IPS-18a (cell line): Measurements from ENCODE around the gene ZNF541.
"Not testable (repeated sequence)": the region's sequence is repeated elsewhere in the genome, so short reads cannot be mapped to it uniquely, and the experiment has no call there.

ENCODE experiments used
- H3K27ac ChIP-seq: one replicate; pipeline ENCODE4 v1.5.1; 2013; ENCODE audit warnings: low read length
- H3K27me3 ChIP-seq: one replicate; pipeline ENCODE4 v1.6.1; 2013; ENCODE audit warnings: mild to moderate bottlenecking, low read length; ENCODE audit not compliant: control insufficient read depth, insufficient read depth
- H3K36me3 ChIP-seq: one replicate; pipeline ENCODE4 v1.6.1; 2013; ENCODE audit warnings: low read depth, low read length; ENCODE audit not compliant: control insufficient read depth
- H3K4me1 ChIP-seq: one replicate; pipeline ENCODE4 v1.6.1; 2013; ENCODE audit warnings: low read depth, low read length; ENCODE audit not compliant: control insufficient read depth
- H3K4me3 ChIP-seq: one replicate; pipeline ENCODE4 v1.5.1; 2013; ENCODE audit warnings: low read length
- H3K9ac ChIP-seq: one replicate; pipeline ENCODE4 v1.6.1; 2013; ENCODE audit warnings: mild to moderate bottlenecking, low read length, moderate library complexity
- H3K9me3 ChIP-seq: one replicate; pipeline ENCODE4 v1.6.1; 2013; ENCODE audit warnings: low read depth, low read length; ENCODE audit not compliant: control insufficient read depth

ZNF541 gene

DNA sequence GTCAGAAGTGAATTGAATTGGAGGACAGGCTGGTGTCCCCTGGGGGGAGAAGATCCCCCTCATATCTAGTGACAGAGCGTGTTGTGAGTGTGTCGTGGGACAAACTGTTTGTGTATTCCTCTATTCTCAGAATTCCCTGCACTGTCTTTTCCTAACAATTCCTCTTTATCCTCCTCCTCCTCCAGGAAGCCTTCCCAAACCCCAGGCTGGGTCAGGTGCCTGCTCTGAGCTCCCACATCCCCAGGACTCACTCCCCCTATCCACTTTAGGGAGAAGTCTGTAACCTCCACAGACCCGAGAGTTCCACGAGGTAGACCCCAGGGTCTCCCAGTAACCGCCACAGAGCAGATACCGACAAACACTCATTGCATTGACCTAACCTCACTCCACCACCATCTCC is 20.9 kb upstream of the ZNF541 start:
- no peak overlapping the region for H3K4me3 ChIP-seq
- no peaks in the 10 kb centered on the region for H3K9me3 ChIP-seq
- no peaks in the 10 kb centered on the region for H3K27me3 ChIP-seq
- no peak overlapping the region for H3K27ac ChIP-seq
- peaks cover 7% of the 10 kb centered on the region for H3K4me1 ChIP-seq
- H3K9ac ChIP-seq = no peak overlapping the region
- H3K36me3 ChIP-seq = no peaks in the 10 kb centered on the region

DNA sequence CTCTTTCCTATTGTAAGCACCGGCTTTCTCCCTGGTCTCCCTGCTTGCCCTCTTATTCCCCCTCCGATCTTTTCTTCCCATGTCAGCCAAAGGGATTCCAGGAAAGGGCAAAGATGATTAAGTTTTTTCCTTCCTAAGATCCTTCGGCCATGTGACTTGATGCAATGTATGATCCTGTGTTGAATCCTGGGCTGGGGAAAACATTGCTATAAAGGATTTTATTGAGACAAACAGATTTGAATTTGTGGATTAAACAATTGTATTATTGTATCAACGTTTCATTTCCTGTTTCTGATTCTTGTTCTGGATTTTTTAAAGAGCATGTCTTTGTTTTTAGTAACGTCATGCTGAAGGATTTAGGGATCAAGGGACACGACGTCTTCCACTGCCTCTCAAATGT is 16.9 kb upstream of the ZNF541 start:
- Histone ChIP-seq H3K9me3 (no peaks in the 10 kb centered on the region), H3K27me3 (no peaks in the 10 kb centered on the region), H3K9ac (no peak overlapping the region), H3K4me1 (no peaks in the 10 kb centered on the region), H3K27ac (no peak overlapping the region), H3K4me3 (no peak overlapping the region), H3K36me3 (no peaks in the 10 kb centered on the region)

DNA sequence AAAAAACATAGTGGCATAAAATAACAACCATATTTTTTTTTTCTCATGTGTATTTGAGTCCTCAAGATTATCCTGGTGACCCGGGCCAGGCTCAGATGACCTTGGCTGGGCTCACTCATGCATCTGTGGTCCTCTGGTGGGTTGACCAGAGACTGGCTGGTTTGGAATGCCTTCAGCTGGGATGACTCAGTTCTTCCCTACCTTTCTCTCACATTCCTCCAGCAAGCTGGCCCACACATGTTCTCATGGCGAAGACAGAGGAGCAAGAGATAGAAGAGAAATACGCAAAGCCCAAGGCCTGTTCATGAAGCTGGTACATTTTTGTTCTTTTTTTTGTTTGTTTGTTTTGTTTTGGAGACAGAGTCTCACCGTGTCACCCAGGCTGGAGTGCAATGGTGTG is 14.3 kb upstream of the ZNF541 start:
- Histone ChIP-seq H3K27me3 (no peaks in the 10 kb centered on the region), H3K27ac (no peak overlapping the region), H3K4me1 (no peaks in the 10 kb centered on the region)

DNA sequence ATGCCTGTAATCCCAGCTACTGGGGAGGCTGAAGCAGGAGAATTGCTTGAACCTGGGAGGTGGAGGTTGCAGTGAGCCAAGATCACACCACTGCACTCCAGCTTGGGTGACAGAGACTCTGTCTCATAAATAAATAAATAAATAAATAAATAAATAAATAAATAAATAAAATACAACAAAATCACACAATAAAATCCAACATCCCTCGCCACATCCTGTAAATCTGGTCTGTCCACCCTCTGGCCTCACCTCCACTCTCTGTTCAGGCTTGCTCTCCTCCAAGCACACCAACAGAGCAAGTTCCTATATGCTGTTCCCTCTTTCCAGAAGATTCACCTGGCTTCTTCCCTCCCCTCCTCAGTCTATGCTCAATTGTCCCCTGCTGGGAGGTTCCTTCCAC is 10.2 kb upstream of the ZNF541 start:
- H3K9ac ChIP-seq, H3K4me3 ChIP-seq, H3K27ac ChIP-seq, H3K27me3 ChIP-seq, H3K36me3 ChIP-seq, H3K4me1 ChIP-seq, H3K9me3 ChIP-seq: not testable (repeated sequence)

More for the DNA sequence above, 14.3 kb upstream of the ZNF541 start:
- Histone ChIP-seq H3K9ac (no peak overlapping the region), H3K4me3 (no peak overlapping the region), H3K9me3 (no peaks in the 10 kb centered on the region), H3K36me3 (no peaks in the 10 kb centered on the region)

DNA sequence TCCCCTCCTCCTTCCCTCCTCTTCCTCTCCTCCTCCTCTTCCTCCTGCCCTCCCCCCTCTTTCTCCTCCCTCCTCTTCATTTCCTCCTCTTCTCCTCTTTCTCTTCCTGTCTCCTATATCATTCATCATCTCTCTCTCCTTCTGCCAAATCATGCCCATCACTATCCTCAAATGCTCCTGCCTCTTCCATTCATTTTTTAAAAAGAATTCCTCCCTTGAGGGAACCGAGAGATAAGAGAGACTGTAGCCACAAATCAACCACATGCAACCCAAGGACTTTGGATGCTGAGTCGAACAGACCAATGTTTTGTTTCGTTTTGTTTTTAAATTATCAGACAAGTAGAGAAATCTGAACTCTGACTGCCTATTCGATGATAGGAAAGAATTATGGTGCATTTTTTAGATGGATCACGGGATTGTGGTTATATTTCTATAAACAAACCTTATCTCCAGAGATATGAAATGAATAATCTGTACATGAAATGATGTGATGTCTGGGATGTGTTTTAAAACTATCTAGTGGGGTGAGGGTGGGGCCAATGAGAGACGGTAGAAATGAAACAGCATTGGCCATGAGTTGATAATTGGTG is 9.5 kb upstream of the ZNF541 start:
- Histone ChIP-seq H3K27me3 (no peaks in the 10 kb centered on the region), H3K9me3 (no peaks in the 10 kb centered on the region), H3K4me1 (no peaks in the 10 kb centered on the region), H3K9ac (no peak overlapping the region), H3K4me3 (no peak overlapping the region), H3K36me3 (no peaks in the 10 kb centered on the region), H3K27ac (no peak overlapping the region)

DNA sequence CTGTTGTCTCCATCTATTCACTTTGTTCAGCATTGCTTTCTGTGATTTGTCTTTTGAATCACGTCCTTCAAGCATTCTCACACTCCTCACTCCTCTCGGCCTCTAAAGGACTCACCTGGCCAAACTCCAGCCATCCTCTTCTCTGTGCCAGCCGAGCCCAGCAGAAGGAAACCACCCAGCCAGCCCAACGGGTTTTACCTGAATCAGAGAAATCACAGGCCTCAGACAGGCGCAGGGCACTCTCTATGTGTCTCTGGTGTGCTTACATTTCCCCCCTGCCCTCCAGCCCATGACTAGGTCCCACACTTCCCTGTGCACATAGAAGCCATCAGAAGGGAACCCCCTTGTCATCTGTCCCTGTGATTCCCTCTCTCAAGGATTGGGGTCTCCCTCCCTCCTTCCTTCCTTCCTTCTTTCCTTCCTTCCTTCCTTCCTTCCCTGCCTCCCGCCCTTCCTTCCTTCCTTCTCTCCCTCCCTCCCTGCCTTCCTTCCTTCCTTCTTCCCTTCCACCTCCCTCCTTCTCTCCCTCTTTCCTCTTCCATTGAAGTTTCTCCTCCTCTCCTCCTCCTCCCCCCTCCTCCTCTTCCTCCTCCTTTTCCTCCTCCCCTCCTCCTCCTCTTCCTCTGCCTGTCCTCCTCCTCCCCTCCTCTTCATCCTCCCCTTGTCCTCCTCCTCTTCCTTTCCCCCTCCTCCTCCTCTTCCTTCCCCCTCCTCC is 8.8 kb upstream of the ZNF541 start:
- H3K36me3 ChIP-seq = no peaks in the 10 kb centered on the region
- H3K9ac ChIP-seq = no peak overlapping the region
- no peak overlapping the region for H3K27ac ChIP-seq
- H3K4me1 ChIP-seq = no peaks in the 10 kb centered on the region
- no peaks in the 10 kb centered on the region for H3K27me3 ChIP-seq
- no peaks in the 10 kb centered on the region for H3K9me3 ChIP-seq
- H3K4me3 ChIP-seq = no peak overlapping the region

DNA sequence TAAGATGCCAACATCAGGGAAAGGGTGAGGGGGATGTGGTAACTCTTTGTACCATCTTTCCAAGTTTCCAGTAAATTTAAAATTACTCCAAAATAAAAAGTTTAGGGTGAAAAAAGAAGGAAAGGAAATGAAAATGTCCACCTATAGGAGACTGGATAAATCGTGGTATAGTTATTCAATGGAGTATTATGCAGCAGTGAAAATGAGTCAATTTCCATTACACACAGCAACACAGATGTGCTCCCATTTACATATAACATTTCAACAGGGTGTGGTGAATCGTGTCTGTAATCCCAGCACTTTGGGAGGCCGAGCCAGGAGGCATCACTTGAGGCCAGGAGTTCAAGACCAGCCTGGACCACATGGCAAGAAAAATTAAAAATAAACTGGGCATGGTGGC is 7.4 kb upstream of the ZNF541 start:
- no peak overlapping the region for H3K27ac ChIP-seq
- no peak overlapping the region for H3K9ac ChIP-seq
- H3K9me3 ChIP-seq = no peaks in the 10 kb centered on the region
- H3K4me1 ChIP-seq = no peaks in the 10 kb centered on the region
- no peaks in the 10 kb centered on the region for H3K36me3 ChIP-seq
- H3K4me3 ChIP-seq = no peak overlapping the region
- no peaks in the 10 kb centered on the region for H3K27me3 ChIP-seq

DNA sequence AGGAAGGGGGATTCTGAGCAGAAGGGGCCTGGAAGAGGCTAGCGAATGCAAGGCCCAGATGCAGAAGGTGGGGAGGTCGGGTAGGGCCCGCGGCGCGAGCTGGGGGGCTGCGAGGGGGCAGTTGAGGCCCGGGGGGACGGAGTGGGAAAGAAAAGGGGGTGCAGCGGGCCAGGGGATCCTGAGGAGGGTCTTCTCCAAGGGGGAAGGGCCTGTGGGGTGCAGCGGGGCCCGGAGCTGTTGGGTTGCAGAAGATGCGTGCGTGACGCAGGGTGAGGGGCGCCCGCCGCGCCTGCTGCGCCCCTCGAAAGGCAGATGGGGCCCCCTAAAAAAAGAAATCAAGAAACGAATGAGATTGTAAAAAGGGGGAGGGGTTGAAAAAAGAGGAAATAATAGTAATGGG is 313 bp downstream of the ZNF541 start:
- H3K9ac ChIP-seq = no peak overlapping the region
- no peaks in the 10 kb centered on the region for H3K27me3 ChIP-seq
- no peak overlapping the region for H3K27ac ChIP-seq
- H3K9me3 ChIP-seq = no peaks in the 10 kb centered on the region
- no peaks in the 10 kb centered on the region for H3K4me1 ChIP-seq
- no peaks in the 10 kb centered on the region for H3K36me3 ChIP-seq
- H3K4me3 ChIP-seq = no peak overlapping the region

DNA sequence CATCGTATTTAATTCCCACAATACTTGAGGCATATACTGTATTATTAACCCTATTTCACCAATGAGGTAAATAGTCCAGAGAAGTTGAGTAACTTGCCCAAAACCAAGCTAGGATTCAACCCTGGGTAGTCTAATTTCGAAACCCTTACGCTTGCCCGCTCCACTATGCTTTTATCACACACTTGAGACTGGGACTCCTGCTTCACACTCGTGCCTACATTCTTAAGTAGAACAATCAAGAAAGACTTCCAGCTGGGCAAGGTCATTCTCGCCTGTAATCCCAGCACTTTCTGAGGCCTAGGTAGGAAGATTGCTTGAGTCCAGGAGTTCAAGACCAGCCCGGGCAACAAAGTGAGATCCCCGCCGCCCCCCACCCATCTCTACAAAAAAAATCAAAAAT is 3.6 kb downstream of the ZNF541 start:
- Histone ChIP-seq H3K4me1 (no peaks in the 10 kb centered on the region), H3K9me3 (no peaks in the 10 kb centered on the region), H3K4me3 (no peak overlapping the region), H3K27me3 (no peaks in the 10 kb centered on the region), H3K36me3 (no peaks in the 10 kb centered on the region), H3K9ac (no peak overlapping the region), H3K27ac (no peak overlapping the region)

DNA sequence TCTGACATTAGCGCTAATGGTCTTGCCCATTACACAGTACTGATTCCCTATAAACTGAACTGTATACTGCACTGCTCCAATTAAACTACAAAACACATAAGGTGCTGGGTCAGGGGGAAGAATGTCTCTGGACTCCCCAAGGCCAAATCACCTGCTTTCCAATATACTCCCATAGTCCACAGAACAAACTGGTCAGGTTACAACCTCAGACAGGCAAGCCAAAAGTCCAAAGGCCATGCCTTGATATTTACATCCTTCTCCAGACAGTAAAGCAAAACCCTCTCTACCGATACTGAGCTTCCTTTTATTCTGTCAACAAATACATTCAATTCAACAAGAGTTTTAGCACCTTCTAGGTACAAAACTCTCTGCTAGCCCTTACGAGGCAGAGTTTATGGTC is 8.9 kb downstream of the ZNF541 start:
- no peaks in the 10 kb centered on the region for H3K27me3 ChIP-seq
- H3K9ac ChIP-seq = no peak overlapping the region
- no peak overlapping the region for H3K4me3 ChIP-seq
- H3K27ac ChIP-seq = no peak overlapping the region
- peaks cover 6% of the 10 kb centered on the region for H3K4me1 ChIP-seq
- no peaks in the 10 kb centered on the region for H3K9me3 ChIP-seq
- no peaks in the 10 kb centered on the region for H3K36me3 ChIP-seq

DNA sequence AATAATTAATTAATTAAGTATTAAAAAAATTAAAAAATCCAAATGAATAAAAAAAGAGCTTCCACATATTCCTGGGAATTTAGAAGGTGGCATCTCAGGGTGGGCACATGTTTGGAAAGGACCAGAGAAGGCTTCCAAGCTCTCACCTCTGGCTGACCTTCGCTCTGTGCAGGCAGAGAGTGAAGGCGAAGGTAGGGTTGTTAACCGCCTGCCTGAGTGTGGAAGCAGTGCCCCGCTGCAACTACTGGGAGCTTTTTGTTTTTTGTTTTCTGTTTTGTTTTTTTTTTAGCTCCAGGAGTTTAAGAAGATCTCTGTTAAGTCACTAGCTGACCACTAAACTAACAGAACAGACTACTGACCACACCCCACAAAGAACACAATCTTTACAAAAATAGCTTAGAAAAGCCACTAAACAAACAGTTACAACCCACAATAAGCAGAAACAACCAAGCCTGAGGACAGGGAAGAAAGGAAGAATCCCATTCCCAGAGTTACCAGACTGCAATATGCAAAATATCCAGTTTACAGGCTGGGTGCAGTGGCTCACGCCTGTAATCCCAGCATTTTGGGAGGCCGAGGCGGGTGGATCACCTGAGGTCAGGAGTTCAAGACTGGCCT is 11.4 kb downstream of the ZNF541 start:
- H3K27ac ChIP-seq = no peak overlapping the region
- H3K9ac ChIP-seq = no peak overlapping the region
- no peak overlapping the region for H3K4me3 ChIP-seq

DNA sequence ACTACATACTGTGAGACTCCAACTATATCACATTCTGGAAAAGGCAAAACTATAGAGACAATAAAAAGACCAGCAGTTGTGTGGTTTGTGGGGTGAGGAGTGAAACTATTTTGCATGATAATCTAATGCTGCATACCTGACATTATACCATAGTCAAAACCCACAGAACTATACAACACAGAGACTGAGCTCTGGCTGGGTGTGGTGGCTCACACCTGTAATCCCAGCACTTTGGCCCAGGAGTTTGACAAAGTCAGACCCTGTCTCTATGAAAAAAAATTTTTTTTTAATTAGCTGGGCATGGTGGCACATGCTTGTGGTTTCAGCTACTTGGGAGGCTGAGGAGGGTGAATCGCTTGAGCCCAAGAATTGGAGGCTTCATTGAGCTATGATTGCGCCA is 11.9 kb downstream of the ZNF541 start:
- Histone ChIP-seq H3K27me3 (no peaks in the 10 kb centered on the region), H3K4me1 (peaks cover 6% of the 10 kb centered on the region), H3K9ac (no peak overlapping the region), H3K36me3 (no peaks in the 10 kb centered on the region), H3K27ac (no peak overlapping the region), H3K9me3 (no peaks in the 10 kb centered on the region), H3K4me3 (no peak overlapping the region)

More for the DNA sequence above, 11.4 kb downstream of the ZNF541 start:
- Histone ChIP-seq H3K27me3 (no peaks in the 10 kb centered on the region), H3K4me1 (peaks cover 6% of the 10 kb centered on the region), H3K36me3 (no peaks in the 10 kb centered on the region), H3K9me3 (no peaks in the 10 kb centered on the region)
